DND-41 (cell line): ENCODE data around the gene TREX2.

Experiments
- ATAC-seq: fragments of 200-7000 bp; cut with Tn5 transposase; 3 replicates; pipeline ENCODE4 v1.9.1; 2021; ENCODE audit warnings: low read depth; ENCODE audit not compliant: insufficient read depth
- DNase-seq: peaks from one replicate; pipeline ENCODE4 v3.0.0-alpha.2; 2020
- H2AFZ ChIP-seq: 2 replicates; pipeline ENCODE4 v1.6.0; 2012; ENCODE audit warnings: low read depth, low read length
- H3K27ac ChIP-seq: 2 replicates; pipeline ENCODE4 v1.5.1; 2012; ENCODE audit warnings: low read length, inconsistent platforms
- H3K27me3 ChIP-seq: fragments of 200-600 bp; sonication (generic); 2 replicates; pipeline ENCODE4 v1.6.0; 2012; ENCODE audit warnings: low read length, mild to moderate bottlenecking, inconsistent platforms; ENCODE audit not compliant: insufficient read depth, poor library complexity
- H3K36me3 ChIP-seq: 2 replicates; pipeline ENCODE4 v1.5.1; 2012; ENCODE audit warnings: low read length, inconsistent platforms; ENCODE audit not compliant: insufficient read depth
- H3K4me1 ChIP-seq: 2 replicates; pipeline ENCODE4 v1.5.1; 2012; ENCODE audit warnings: mild to moderate bottlenecking, low read length; ENCODE audit not compliant: insufficient read depth
- H3K4me2 ChIP-seq: 2 replicates; pipeline ENCODE4 v1.6.0; 2012; ENCODE audit warnings: mild to moderate bottlenecking, moderate library complexity, low read length, inconsistent platforms; ENCODE audit not compliant: insufficient read depth
- H3K4me3 ChIP-seq, 2 experiments: fragments of 200-600 bp in 1 of 2; shearing (Covaris generic) in 1 of 2; 2 replicates each; pipeline ENCODE4 v1.5.1; 2012 to 2016; ENCODE audit warnings: inconsistent platforms in 2 of 2, low read length in 2 of 2, mild to moderate bottlenecking in 2 of 2, low read depth in 1 of 2, moderate library complexity in 1 of 2
- H3K79me2 ChIP-seq: 2 replicates; pipeline ENCODE4 v1.6.0; 2012; ENCODE audit warnings: low read length, inconsistent platforms; ENCODE audit not compliant: insufficient read depth
- H3K9ac ChIP-seq: 2 replicates; pipeline ENCODE4 v1.6.0; 2012; ENCODE audit warnings: low read depth, mild to moderate bottlenecking, inconsistent platforms, low read length, moderate library complexity
- H3K9me3 ChIP-seq: 2 replicates; pipeline ENCODE4 v1.5.1; 2012; ENCODE audit warnings: low read length, moderate library complexity, mild to moderate bottlenecking, inconsistent platforms; ENCODE audit not compliant: insufficient read depth, severe bottlenecking
- H4K20me1 ChIP-seq: 2 replicates; pipeline ENCODE4 v1.6.0; 2012; ENCODE audit warnings: low read length; ENCODE audit not compliant: insufficient read depth
- CTCF ChIP-seq: IDR thresholded peaks from 2 replicates; pipeline ENCODE4 v1.5.1; 2012; ENCODE audit warnings: borderline replicate concordance, low read length, moderate library complexity, mild to moderate bottlenecking; ENCODE audit not compliant: poor library complexity, severe bottlenecking; ENCODE audit errors: extremely low read depth
- EZH2 ChIP-seq: IDR thresholded peaks from 3 replicates; pipeline ENCODE4 v1.6.1; 2012; ENCODE audit warnings: borderline replicate concordance, low read depth, mild to moderate bottlenecking, moderate library complexity, low read length, inconsistent platforms; ENCODE audit not compliant: severe bottlenecking

The TREX2 gene

GRCh38 chrX:153395613-153396319 lies 50.1 kb downstream of the TREX2 start:
- Histone ChIP-seq H3K4me1 (no peaks in the 10 kb centered on the region), H4K20me1 (no peaks in the 10 kb centered on the region), H3K36me3 (no peaks in the 10 kb centered on the region), H3K27me3 (no peaks in the 10 kb centered on the region), H3K4me2 (no peak overlapping the region), H3K9me3 (no peaks in the 10 kb centered on the region), H3K9ac (no peak overlapping the region), H3K79me2 (no peaks in the 10 kb centered on the region), H2AFZ (no peak overlapping the region), H3K4me3 (no peak overlapping the region), H3K27ac (no peak overlapping the region)
- no peak for ATAC-seq
- no peak for DNase-seq
- no peak for TF ChIP-seq EZH2

- Histone ChIP-seq H3K27me3 (no peaks in the 10 kb centered on the region), H3K79me2 (no peaks in the 10 kb centered on the region), H3K36me3 (no peaks in the 10 kb centered on the region), H3K4me1 (no peaks in the 10 kb centered on the region), H4K20me1 (no peaks in the 10 kb centered on the region), H3K27ac (no peak overlapping the region), H3K4me3 (no peak overlapping the region), H2AFZ (no peak overlapping the region), H3K9me3 (peaks cover 2% of the 10 kb centered on the region), H3K9ac (no peak overlapping the region), H3K4me2 (no peak overlapping the region)
- no peak for ATAC-seq
- no peak for TF ChIP-seq CTCF
- TF ChIP-seq EZH2, result no peak
- no peak for DNase-seq
These were observed 51.2 kb downstream of the TREX2 start for GRCh38 chrX:153394612-153395011.
